Measurements from ENCODE around the gene SPTAN1.

SPTAN1 gene

GRCh38 chr9:128607642-128608350 lies 55.4 kb downstream of the SPTAN1 start:
- no peak for DNase-seq

DNA sequence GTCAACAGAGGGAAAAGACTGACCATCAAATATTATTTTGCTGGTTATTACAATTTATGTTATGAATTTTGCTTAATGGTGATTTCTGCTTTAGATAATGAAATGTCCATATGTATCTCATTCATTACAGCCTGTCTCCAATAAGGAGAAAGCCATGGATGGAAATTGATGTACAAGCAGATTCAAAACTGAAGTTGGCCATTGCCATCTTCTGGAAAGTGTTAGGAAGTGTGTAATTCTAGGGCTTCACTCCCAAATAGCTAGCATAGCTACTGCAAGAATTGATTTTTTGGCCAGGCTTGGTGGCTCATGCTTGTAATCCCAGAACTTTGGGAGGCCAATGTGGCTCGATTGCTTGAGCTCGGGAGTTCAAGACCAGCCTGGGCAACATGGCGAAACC lies 58.5 kb downstream of the SPTAN1 start:
- DNase-seq: no peak

DNA sequence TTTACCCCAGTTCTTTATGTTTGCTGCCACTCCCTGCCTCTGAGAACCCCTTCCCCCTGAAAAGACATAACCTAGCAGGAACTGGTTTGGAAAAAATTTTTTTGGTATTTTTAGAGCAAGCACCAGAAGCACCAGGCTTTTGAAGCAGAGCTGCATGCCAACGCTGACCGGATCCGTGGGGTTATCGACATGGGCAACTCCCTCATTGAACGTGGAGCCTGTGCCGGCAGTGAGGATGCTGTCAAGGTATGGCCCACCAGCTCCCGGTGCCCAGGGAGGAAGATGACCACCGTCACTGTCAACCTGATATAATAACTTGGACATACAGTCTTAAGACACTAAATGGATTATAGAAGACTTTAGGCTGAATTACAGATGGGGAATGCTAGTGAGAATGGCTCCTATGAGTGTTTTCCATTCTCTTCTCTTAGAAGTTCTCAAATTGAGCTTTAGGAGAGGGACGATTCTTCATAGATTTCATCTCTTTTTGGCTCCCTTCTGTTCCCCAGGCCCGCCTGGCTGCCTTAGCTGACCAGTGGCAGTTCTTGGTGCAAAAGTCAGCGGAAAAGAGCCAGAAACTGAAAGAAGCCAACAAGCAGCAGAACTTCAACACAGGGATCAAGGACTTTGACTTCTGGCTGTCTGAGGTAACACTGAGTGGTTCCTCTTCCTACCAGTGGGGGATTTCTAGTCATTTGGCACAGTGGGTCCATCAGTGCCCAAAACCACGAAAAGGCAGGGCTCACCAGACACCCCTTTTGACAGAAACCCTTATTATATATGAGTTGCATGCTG lies 59.4 kb downstream of the SPTAN1 start:
- DNase-seq: no peak

DNA sequence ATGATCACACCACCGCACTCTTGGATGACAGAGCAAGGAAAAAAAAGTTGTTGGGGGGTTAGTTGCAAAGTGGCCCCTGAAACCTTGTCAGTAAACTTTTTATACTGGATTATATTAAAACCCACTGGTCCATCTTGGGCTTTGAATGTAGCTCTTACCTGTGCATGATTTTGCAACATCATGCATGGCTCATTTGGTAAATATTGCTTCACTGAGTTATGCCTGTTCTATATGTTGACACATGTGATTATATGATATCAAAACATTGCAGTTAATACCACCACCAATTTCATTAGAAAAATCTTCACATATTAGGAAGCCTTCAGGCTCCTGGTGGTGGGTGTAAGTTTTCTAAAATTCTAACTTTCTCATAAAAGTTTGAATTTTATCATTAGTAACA lies 62.3 kb downstream of the SPTAN1 start:
- no peak for DNase-seq

DNA sequence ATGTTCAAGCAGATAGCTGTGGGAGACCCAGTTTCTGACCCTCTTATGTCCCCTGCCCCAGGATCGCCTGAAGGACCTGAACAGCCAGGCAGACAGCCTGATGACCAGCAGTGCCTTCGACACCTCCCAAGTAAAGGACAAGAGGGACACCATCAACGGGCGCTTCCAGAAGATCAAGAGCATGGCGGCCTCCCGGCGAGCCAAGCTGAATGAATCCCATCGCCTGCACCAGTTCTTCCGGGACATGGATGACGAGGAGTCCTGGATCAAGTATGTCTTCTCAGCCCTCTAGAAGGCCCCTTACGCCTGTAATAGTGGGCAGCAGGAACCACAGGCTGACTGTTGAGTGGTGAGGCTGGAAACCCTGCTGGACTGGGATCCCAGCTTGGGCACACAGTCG lies 63.2 kb downstream of the SPTAN1 start:
- no peak for DNase-seq

GRCh38 chr9:128617943-128618342 lies 65.6 kb downstream of the SPTAN1 start:
- DNase-seq: no peak

DNA sequence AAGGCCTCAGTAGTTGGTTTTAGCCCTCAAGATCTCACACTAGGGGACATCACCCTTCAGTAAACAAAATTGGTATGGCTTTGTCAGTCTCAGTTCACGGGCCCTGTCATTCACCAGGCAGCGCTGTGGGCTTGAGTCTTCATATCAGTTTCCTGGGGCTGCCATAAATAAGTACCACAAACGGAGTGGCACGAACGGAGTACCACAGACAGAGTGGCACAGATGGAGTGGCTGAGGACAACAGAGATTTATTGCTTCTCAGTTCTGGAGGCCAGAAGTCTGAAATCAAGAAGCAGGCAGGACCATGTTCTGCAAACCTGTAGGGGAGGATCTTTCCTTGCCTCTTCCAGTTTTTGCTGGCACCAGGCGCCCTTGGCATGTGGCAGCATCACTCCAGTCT lies 66.7 kb downstream of the SPTAN1 start:
- DNase-seq: no peak

GRCh38 chr9:128619779-128620178 lies 67.4 kb downstream of the SPTAN1 start:
- DNase-seq: no peak

GRCh38 chr9:128621730-128622455 lies 69.5 kb downstream of the SPTAN1 start:
- no peak for DNase-seq

GRCh38 chr9:128624566-128624965 lies 72.2 kb downstream of the SPTAN1 start:
- no peak for DNase-seq

DNA sequence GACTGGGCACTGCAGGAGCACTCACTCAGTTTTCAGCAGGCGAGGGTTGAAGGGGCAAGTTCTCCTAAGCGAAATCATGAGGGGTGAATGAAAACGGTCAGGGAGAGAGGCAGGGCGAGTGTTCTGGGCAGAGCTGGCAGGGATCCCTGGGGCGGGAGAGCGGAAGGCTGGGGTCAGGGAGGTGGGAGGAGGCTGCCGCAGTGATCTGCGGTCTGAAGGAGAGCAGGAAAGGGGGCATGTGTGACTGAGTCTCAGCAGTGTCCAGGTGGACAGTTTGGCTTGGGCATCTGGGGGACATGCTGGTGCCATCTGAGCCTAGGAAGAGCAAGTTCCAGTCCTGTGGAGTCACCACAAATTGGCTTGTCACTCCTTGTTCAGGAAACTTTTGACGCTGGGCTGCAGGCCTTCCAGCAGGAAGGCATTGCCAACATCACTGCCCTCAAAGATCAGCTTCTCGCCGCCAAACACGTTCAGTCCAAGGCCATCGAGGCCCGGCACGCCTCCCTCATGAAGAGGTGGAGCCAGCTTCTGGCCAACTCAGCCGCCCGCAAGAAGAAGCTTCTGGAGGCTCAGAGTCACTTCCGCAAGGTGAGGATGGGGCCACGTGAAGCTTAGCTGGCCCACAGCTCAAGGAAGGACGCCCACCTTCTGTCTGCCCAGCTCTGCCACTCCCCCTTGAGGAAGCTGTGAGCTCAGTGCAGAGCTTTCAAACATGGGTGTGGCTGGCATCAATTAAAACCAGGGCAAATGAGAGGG lies 73.2 kb downstream of the SPTAN1 start:
- no peak for DNase-seq

GRCh38 chr9:128626181-128626580 lies 73.8 kb downstream of the SPTAN1 start:
- no peak for DNase-seq

DNA sequence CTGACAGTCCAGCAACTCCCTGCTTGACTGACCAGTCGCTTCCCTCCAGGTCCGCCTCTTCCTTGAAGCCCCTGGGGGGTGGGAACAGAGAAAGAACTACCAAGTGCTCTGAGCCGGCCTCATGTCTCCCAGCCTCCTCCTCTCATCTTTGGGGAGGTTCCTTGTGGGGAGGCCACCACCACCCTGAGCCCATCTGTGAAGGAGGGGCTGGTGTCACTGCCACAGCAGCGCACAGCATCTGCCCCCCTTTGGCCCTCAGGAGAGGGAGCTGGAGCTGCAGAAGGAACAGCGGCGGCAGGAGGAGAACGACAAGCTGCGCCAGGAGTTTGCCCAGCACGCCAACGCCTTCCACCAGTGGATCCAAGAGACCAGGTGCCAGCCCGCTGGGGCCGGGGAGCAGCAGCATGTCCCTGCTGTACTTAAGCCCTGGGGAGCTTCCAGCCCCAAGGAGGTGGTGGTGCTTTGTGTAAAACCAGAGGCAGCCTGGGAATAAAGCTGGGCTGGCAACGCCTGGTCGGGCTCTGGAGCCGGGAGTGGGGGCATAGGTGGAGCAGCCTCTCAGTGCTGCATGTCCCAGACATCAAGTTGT lies 74.8 kb downstream of the SPTAN1 start:
- DNase-seq: no peak

- no peak for DNase-seq
Observed at GRCh38 chr9:128627906-128628305, 75.5 kb downstream of the SPTAN1 start.

- DNase-seq: no peak
Observed at GRCh38 chr9:128628471-128629048, 76.2 kb downstream of the SPTAN1 start.

- no peak for DNase-seq
Observed at GRCh38 chr9:128629136-128629535, 76.7 kb downstream of the SPTAN1 start.

DNA sequence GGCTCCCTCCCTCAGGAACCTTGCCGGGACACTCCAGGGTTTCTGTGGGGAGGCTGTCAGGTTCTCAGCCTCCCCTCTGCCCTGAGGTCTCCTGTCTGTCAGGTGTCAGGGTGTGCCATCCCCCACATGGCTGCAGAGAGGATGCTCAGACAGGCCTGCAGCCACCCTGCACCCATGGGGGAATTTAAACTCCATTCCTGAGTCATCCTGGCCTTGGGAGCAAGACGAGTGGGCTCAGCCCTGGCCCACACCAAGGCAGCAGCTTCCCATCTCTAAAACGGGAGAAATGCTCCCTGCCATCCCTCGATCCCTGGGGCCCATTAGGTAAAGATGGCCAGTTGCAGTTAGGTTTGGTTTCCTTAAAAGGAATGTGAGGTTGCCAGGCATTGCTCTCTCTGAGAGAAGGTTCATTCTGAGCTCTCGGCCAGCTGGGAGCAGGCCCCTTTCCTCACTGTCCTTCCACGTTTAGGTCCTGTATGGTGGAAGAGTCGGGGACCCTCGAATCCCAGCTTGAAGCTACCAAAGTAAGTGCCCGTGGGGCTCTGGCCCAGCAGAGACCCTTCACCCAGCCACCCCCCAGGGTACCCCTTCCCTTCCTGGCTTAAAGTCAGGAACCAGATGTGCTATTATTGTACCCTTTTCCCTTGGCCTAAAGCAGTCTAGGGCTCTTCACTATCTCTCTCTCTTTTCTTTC lies 77.6 kb downstream of the SPTAN1 start:
- no peak for DNase-seq

DNA sequence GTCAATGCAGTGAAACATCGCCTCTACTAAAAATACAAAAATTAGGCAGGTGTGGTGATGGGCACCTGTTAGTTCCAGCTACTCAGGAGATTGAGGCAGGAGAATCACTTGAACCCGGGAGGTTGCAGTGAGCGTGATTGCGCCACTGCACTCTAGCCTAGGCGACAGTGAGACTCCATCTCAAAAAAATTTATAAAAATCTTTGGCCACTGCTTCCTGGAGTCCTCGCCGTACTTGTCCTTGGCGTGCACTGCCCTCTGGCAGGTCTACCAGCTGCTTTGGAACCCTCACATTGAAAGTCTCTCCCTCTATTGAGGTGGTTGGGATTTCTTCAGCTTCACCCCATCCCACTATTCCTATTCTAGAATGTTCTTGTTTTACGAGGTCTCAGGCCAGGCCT lies 79.2 kb downstream of the SPTAN1 start:
- no peak for DNase-seq

DNA sequence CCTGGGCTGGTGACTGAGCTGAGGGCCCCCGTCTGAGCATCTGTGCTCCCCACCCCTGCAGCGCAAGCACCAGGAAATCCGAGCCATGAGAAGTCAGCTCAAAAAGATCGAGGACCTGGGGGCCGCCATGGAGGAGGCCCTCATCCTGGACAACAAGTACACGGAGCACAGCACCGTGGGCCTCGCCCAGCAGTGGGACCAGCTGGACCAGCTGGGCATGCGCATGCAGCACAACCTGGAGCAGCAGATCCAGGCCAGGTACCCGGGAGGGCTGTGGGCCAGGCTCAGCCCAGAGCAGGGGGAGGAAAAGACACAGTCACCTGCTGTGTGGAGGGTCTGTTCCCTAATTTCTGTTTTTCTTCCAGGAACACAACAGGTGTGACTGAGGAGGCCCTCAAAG lies 79.7 kb downstream of the SPTAN1 start:
- no peak for DNase-seq

GRCh38 chr9:128632486-128632885 lies 80.1 kb downstream of the SPTAN1 start:
- DNase-seq: no peak

DNA sequence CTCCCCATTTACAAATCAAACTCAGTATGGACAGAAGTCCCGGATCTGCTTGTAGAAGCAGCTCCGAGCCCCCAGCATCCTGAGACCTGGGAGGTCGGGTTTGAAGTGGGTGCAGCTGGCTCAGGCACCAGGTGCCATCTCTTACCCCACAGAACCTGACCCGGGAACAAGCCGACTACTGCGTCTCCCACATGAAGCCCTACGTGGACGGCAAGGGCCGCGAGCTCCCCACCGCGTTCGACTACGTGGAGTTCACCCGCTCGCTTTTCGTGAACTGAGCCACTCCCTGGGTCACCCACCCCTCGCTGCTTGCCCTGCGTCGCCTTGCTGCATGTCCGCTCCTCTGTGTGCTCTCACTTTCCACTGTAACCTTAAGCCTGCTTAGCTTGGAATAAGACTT lies 80.7 kb downstream of the SPTAN1 start:
- DNase-seq: no peak
